A549 (cell line): ENCODE results near the gene CYP27B1.

Experiments used
- FOSL2 ChIP-seq, 2 experiments: fragments of 450-650 bp in 1 of 2; fragments of >200 bp in 1 of 2; sonication (Bioruptor Twin) in 1 of 2; formaldehyde crosslinking; IDR thresholded peaks; 2 replicates each; pipeline versions ENCODE4 v1.5.0 to v1.6.1; 2016 to 2020; ENCODE audit warnings: mild to moderate bottlenecking in 1 of 2, moderate library complexity in 1 of 2
- HOXA7 ChIP-seq: fragments of 250-450 bp; sonication (Bioruptor Pico); IDR thresholded peaks from 2 replicates; pipeline ENCODE4 v1.5.0; 2020; ENCODE audit warnings: mild to moderate bottlenecking, moderate library complexity
- NFE2L2 ChIP-seq: fragments of 150-350 bp; conservative IDR thresholded peaks from 2 replicates; pipeline ENCODE4 v1.6.1; 2014; ENCODE audit warnings: low read length
- POLR2A ChIP-seq: IDR thresholded peaks from 2 replicates; pipeline ENCODE4 v1.6.1; 2012; ENCODE audit warnings: mild to moderate bottlenecking, low read length
- POLR2AphosphoS2 ChIP-seq: conservative IDR thresholded peaks from 2 replicates; pipeline ENCODE4 v1.6.1; 2012; ENCODE audit warnings: low read length, improper control_type of control experiment, inconsistent platforms
- ZNF302 ChIP-seq: fragments of 250-450 bp; sonication (Bioruptor Pico); IDR thresholded peaks from 2 replicates; pipeline ENCODE4 v1.9.0; 2021; ENCODE audit warnings: inconsistent platforms, mild to moderate bottlenecking, moderate library complexity
- TF ChIP-seq, protein P1 (sequence below): fragments of 200-600 bp; sonication (generic); IDR thresholded peaks from 2 replicates; pipeline ENCODE4 v1.6.1; 2016; ENCODE audit warnings: antibody characterized with exemption, mild to moderate bottlenecking, moderate library complexity
- TF ChIP-seq, protein P2 (sequence below): fragments of >200 bp; sonication (Bioruptor Twin); formaldehyde crosslinking; IDR thresholded peaks from 3 replicates; pipeline ENCODE4 v1.5.1; 2016

DNA sequence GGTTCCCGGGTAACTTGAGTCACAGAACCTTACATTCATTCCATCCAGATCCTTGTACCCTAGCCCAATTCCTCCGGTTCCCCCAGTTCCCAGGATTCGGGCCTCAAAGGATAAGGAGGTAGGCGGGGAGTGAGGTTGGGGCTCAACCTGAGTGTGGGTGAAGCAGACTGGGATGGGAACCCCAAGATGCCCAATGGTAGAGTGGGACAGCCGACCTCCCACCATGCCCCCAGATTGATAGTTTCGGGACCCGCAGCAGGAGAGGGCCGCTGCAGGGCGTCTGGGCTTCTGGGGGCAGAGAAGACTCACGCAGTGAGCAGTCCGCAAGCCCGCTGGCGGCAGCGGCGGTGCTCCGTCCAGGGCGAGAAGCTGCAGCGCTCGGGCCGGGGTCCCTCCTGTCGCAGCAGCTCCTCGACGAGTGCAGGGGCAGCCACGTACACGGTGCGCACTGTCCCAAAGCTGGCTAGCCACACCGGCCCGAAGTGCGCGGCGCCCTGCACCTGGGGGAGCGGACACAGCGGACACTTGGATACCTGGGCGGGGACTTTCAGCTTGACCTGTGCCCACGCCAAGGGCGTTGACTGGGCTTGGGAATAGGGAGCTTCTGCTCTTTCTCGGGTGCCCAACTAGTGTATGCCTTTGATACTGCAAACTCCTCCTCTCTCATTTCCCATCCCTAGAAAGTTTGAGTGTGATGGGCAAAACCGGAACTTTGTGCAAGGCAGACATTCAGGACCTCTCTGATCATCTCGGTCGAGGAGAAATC lies 997 bp downstream of the CYP27B1 start:
- TF ChIP-seq, protein P1, sequence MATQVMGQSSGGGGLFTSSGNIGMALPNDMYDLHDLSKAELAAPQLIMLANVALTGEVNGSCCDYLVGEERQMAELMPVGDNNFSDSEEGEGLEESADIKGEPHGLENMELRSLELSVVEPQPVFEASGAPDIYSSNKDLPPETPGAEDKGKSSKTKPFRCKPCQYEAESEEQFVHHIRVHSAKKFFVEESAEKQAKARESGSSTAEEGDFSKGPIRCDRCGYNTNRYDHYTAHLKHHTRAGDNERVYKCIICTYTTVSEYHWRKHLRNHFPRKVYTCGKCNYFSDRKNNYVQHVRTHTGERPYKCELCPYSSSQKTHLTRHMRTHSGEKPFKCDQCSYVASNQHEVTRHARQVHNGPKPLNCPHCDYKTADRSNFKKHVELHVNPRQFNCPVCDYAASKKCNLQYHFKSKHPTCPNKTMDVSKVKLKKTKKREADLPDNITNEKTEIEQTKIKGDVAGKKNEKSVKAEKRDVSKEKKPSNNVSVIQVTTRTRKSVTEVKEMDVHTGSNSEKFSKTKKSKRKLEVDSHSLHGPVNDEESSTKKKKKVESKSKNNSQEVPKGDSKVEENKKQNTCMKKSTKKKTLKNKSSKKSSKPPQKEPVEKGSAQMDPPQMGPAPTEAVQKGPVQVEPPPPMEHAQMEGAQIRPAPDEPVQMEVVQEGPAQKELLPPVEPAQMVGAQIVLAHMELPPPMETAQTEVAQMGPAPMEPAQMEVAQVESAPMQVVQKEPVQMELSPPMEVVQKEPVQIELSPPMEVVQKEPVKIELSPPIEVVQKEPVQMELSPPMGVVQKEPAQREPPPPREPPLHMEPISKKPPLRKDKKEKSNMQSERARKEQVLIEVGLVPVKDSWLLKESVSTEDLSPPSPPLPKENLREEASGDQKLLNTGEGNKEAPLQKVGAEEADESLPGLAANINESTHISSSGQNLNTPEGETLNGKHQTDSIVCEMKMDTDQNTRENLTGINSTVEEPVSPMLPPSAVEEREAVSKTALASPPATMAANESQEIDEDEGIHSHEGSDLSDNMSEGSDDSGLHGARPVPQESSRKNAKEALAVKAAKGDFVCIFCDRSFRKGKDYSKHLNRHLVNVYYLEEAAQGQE = no peak
- TF ChIP-seq NFE2L2 (no peak), POLR2A (no peak), POLR2AphosphoS2 (no peak), ZNF302 (CRISPR knock-in tag) (no peak), FOSL2 (IDR thresholded peaks at IDR 0.05) (no peak), FOSL2 (CRISPR knock-in tag; IDR thresholded peaks at IDR 0.05) (no peak), HOXA7 (CRISPR knock-in tag) (no peak; the same call in 1 of the 2 replicates)
- TF ChIP-seq, protein P2, sequence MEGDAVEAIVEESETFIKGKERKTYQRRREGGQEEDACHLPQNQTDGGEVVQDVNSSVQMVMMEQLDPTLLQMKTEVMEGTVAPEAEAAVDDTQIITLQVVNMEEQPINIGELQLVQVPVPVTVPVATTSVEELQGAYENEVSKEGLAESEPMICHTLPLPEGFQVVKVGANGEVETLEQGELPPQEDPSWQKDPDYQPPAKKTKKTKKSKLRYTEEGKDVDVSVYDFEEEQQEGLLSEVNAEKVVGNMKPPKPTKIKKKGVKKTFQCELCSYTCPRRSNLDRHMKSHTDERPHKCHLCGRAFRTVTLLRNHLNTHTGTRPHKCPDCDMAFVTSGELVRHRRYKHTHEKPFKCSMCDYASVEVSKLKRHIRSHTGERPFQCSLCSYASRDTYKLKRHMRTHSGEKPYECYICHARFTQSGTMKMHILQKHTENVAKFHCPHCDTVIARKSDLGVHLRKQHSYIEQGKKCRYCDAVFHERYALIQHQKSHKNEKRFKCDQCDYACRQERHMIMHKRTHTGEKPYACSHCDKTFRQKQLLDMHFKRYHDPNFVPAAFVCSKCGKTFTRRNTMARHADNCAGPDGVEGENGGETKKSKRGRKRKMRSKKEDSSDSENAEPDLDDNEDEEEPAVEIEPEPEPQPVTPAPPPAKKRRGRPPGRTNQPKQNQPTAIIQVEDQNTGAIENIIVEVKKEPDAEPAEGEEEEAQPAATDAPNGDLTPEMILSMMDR = no peak
